GM04504 (cell line): Measurements from ENCODE around the gene TEDC1.
"Not testable (repeated sequence)": the region's sequence is repeated elsewhere in the genome, so short reads cannot be mapped to it uniquely, and the experiment has no call there.

ENCODE experiments used
- DNase-seq: peaks from one replicate; pipeline ENCODE4 v3.0.0-alpha.2; 2012; ENCODE audit warnings: low read depth

The TEDC1 gene

DNA sequence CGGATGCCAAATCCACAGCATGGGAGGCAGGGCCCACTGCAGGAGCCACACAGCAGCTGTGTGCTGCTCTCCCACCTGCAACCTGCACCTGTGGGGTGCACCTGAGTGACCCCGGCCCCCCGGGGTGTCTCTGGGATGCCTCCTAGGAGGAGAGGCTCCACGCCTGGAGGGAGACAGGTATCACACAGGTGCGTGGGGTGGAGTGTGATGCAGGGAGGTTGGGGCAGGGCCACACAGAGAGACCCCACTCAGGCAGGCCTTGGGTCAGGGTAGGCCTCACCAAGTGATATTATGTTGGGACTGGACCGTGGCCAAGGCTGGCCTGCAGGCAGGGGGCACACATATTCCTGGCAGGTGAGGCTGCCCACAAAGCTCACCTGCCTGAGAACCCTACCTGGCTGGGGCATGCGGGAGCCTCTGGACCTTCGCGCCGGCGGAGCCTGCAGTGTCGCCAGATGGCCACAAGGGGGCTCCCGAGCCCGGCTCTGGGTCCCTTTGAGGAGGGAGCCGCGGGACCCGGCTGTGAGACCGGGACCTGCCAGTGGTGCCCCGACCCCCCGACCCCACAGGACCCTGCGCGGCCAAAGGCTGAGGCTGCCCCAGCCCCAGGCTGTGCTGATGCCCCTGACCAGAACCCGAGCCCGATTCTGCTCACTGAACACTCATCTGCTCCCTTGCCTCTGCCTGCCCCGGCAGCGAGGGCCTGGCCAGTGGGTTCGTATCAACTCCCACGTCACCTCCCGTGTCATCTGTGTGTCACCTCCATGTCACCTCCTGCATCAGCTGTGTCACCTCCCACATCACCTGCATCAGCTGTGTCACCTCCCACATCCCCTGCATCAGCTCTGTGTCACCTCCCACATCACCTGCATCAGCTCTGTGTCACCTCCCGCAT, 46.8 kb downstream of the TEDC1 start:
- no peak for DNase-seq

- DNase-seq: no peak
These were observed 47.5 kb downstream of the TEDC1 start for GRCh38 chr14:105538481-105539049.

GRCh38 chr14:105540811-105541210, 49.8 kb downstream of the TEDC1 start:
- DNase-seq: no peak

GRCh38 chr14:105541218-105541875, 50.3 kb downstream of the TEDC1 start:
- DNase-seq: no peak

DNA sequence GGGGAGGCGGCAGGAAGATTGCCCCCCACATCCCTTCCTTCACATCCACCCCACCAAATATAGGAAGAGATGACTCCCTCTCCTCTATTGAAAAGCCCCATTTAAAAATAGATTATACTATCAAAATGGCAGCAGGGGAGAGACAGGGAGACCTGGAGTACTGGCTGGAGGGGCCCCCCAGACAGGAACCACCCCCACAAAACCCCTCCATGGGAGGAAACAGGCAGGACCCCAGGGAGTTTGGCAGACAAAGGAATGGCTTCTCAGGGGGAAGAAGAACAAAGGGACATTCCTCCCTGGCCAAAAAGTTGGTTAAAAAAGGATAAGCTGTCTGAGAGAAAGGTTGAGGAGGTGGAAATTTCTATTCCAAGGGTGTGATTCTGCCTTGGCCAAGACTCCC, 54.6 kb downstream of the TEDC1 start:
- DNase-seq: not testable (repeated sequence)

DNA sequence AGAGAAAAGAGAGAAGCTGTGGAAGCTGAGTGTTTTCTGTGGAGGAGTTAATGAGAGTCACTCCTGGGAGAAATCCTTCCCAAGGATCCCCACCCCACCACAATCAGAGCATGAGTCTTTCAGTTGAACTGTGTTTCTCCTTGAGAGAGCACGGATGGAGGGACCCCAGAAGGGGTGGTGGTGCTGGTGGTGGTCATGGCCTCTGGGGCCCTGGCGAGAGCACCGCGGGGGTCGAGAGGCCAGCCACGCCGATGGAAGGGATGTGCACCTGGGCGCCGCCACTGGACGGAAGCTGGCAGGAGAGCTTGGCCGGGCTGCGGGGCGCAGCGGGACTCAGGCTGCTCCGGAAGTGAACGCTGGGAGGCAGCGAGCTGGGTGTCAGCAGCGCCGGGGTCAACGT, 55.4 kb downstream of the TEDC1 start:
- not testable (repeated sequence) for DNase-seq

DNA sequence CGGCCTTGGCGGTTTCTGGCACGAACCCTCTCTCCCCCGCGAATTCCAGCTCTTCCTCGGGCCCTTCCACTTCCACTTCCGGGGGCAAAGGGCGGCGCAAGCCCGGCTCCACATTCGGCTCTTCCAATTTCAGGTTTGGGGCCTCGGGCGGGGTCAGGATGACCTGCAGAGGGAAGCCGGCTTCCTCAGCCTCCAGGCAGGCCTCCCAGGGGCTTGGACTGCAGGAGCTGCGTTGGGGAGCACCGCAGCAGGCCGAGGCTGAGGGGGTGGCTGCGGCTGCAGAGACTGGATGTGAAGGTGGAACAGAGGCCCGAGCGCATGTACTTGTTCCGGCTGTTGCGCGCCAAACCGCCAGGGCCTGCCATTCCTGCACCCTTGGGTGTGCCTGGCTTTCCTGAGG, 56.0 kb downstream of the TEDC1 start:
- not testable (repeated sequence) for DNase-seq

GRCh38 chr14:105547741-105548169, 56.7 kb downstream of the TEDC1 start:
- DNase-seq: no peak
